HEK293 (cell line): Measurements from ENCODE around the gene TMEM203.

Experiments used
- CTCF ChIP-seq: fragments of 450-650 bp; formaldehyde crosslinking; IDR thresholded peaks from 2 replicates; pipeline ENCODE4 v1.5.1; 2016; ENCODE audit warnings: missing biosample characterization, missing genetic modification characterization
- ZNF121 ChIP-seq: fragments of 450-650 bp; formaldehyde crosslinking; IDR thresholded peaks from 2 replicates; pipeline ENCODE4 v1.5.1; 2016; ENCODE audit warnings: missing biosample characterization, missing genetic modification characterization
- ZNF175 ChIP-seq: fragments of 450-650 bp; formaldehyde crosslinking; IDR thresholded peaks from 2 replicates; pipeline ENCODE4 v1.5.1; 2016; ENCODE audit warnings: missing biosample characterization, missing genetic modification characterization
- ZSCAN30 ChIP-seq: fragments of 450-650 bp; IDR thresholded peaks from 2 replicates; pipeline ENCODE4 v1.5.1; 2018; ENCODE audit warnings: missing biosample characterization, mild to moderate bottlenecking, missing genetic modification characterization, moderate library complexity

- TF ChIP-seq CTCF (tag by site-specific recombination) (no peak), ZSCAN30 (no peak), ZNF121 (tag by site-specific recombination) (no peak), ZNF175 (tag by site-specific recombination) (no peak)
Measured at GRCh38 chr9:137211532-137211931, 6.1 kb upstream of the TMEM203 start.
